ENCODE results near the gene AFAP1L2. TPM values are rescaled to one million over a fixed set of nuclear protein-coding genes. Genes with fewer than 3 reads are reported as not detected.

AFAP1L2 gene
- total and polyA plus RNA-seq, 2 experiments from 2014 or later, result not detected

GRCh38 chr10:114385557-114385956 lies 18.7 kb downstream of the AFAP1L2 start:
- Histone ChIP-seq H3K4me2 (ENCODE audit: unreplicated experiment) (no peak overlapping the region), H3K9me3 (ENCODE audit: low read depth) (no peaks in the 10 kb centered on the region), H3K9ac (no peak overlapping the region), H3F3A (ENCODE audit: insufficient read depth) (no peaks in the 10 kb centered on the region), H3K9me2 (ENCODE audit: insufficient read depth) (no peaks in the 10 kb centered on the region), H3K27ac (no peak overlapping the region), H3K36me3 (ENCODE audit: low read depth) (no peaks in the 10 kb centered on the region), H2AFZ (no peak overlapping the region), H3K4me1 (ENCODE audit: insufficient read depth) (no peaks in the 10 kb centered on the region), H3K79me2 (ENCODE audit: insufficient read depth) (no peaks in the 10 kb centered on the region), H4K20me1 (ENCODE audit: insufficient read depth) (no peaks in the 10 kb centered on the region), H3K4me3 (no peak overlapping the region), H3K27me3 (replicated peaks; ENCODE audit: insufficient read depth) (peaks cover 3% of the 10 kb centered on the region)
- DNase-seq, result no peak
- in situ Hi-C loops (cut with MboI), result no loop called here
- TF ChIP-seq EZH2phosphoT487 (IDR thresholded peaks at IDR 0.05; ENCODE audit: insufficient read depth, low read depth) (no peak), EZH2 (IDR thresholded peaks at IDR 0.05; ENCODE audit: insufficient read depth, poor library complexity, severe bottlenecking) (no peak)
- WGBS, 2 experiments (ENCODE audit: low coverage in 1 of 2, low lambda C conversion rate in 2 of 2, missing lambda C conversion rate in 2 of 2), result 26 to 28% methylated on average over 3 of the region's 3 CpGs

DNA sequence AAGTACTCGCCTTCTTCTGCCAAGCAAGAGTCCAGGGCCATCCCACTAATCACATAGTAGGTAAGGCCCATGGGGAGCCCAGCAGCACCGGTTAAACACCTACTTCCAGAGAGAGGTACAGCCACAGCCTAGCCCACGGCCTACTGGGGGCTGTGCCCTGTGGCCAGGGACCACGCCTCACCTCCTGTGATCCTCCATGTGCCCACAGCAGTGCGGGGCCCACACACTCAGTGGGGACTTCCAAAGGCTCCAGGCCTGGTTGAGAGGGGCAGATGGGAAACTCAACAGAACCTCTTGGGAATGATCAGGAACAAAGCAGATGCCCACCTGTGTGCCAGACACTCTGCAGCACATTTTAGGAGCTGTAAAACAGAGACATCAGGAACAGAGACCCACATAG lies 19.7 kb downstream of the AFAP1L2 start:
- no peak overlapping the region for H3K4me2 ChIP-seq (ENCODE audit: unreplicated experiment)
- H2AFZ ChIP-seq, result no peak overlapping the region
- no peaks in the 10 kb centered on the region for H3F3A ChIP-seq (ENCODE audit: insufficient read depth)
- H3K9me2 ChIP-seq (ENCODE audit: insufficient read depth), result no peaks in the 10 kb centered on the region
- TF ChIP-seq EZH2 (IDR thresholded peaks at IDR 0.05; ENCODE audit: insufficient read depth, poor library complexity, severe bottlenecking) (no peak), EZH2phosphoT487 (IDR thresholded peaks at IDR 0.05; ENCODE audit: insufficient read depth, low read depth) (no peak)
- no peak overlapping the region for H3K9ac ChIP-seq
- no peak for DNase-seq
- no peaks in the 10 kb centered on the region for H3K79me2 ChIP-seq (ENCODE audit: insufficient read depth)
- WGBS, 2 experiments (ENCODE audit: low coverage in 1 of 2, low lambda C conversion rate in 2 of 2, missing lambda C conversion rate in 2 of 2), result 37 to 38% methylated on average over 5 of the region's 5 CpGs
- H3K27me3 ChIP-seq (replicated peaks; ENCODE audit: insufficient read depth), result peaks cover 4% of the 10 kb centered on the region
- H3K4me3 ChIP-seq, result no peak overlapping the region
- in situ Hi-C loops (cut with MboI), result no loop called here
- no peaks in the 10 kb centered on the region for H3K4me1 ChIP-seq (ENCODE audit: insufficient read depth)
- no peaks in the 10 kb centered on the region for H3K9me3 ChIP-seq (ENCODE audit: low read depth)
- H4K20me1 ChIP-seq (ENCODE audit: insufficient read depth), result no peaks in the 10 kb centered on the region
- no peaks in the 10 kb centered on the region for H3K36me3 ChIP-seq (ENCODE audit: low read depth)
- H3K27ac ChIP-seq, result no peak overlapping the region

DNA sequence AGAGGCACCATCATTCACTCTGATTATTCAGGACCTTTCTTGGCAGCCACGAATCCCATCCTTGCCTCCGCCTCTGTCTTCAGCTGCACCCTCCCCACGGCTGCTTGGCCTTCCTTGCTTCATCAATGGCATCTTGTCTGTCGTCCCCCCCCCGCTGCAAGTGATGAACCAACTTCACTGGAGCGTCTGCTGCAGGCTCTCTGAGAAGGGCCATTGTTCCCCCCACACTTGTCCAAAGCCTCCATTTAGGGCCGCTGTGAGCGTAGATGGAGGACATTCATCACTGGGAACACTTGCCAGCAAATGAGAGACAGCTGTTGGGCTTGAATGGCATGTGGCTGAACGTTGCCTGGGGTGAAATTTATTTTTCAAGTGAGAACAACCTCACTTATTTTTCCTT lies 20.1 kb downstream of the AFAP1L2 start:
- Histone ChIP-seq H4K20me1 (ENCODE audit: insufficient read depth) (no peaks in the 10 kb centered on the region), H3K4me3 (no peak overlapping the region), H3K4me1 (ENCODE audit: insufficient read depth) (no peaks in the 10 kb centered on the region), H3K27me3 (replicated peaks; ENCODE audit: insufficient read depth) (peaks cover 4% of the 10 kb centered on the region), H3K9ac (no peak overlapping the region), H3K9me3 (ENCODE audit: low read depth) (no peaks in the 10 kb centered on the region), H3K27ac (no peak overlapping the region), H2AFZ (no peak overlapping the region), H3K9me2 (ENCODE audit: insufficient read depth) (no peaks in the 10 kb centered on the region), H3K4me2 (ENCODE audit: unreplicated experiment) (no peak overlapping the region), H3K36me3 (ENCODE audit: low read depth) (no peaks in the 10 kb centered on the region), H3K79me2 (ENCODE audit: insufficient read depth) (no peaks in the 10 kb centered on the region), H3F3A (ENCODE audit: insufficient read depth) (no peaks in the 10 kb centered on the region)
- TF ChIP-seq EZH2 (IDR thresholded peaks at IDR 0.05; ENCODE audit: insufficient read depth, poor library complexity, severe bottlenecking), result no peak
- no peak for TF ChIP-seq EZH2phosphoT487 (IDR thresholded peaks at IDR 0.05; ENCODE audit: insufficient read depth, low read depth)
- in situ Hi-C loops (cut with MboI), result no loop called here
- 35 to 38% methylated on average over 9 of the region's 9 CpGs for WGBS, 2 experiments (ENCODE audit: low coverage in 1 of 2, low lambda C conversion rate in 2 of 2, missing lambda C conversion rate in 2 of 2)
- no peak for DNase-seq

DNA sequence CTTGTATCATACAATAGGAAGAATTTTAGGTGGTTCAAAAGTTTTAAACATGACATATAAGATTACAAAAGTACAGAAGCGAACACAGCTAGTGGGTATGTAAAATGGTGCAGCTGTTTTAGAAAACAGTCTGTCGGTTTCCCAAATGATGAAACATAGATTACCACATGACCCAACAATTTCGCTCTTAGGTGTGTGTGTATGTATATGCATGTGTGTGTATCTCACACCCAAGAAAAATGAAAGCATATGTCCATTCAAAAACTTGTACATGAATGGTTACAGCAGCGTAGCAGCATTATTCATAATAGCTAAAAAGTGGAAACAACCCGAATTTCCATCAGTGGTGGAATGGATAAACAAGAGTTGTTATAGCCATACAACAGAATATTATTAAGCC lies 23.5 kb downstream of the AFAP1L2 start:
- no peak overlapping the region for H3K9ac ChIP-seq
- 37 to 45% methylated on average over 5 of the region's 5 CpGs for WGBS, 2 experiments (ENCODE audit: low coverage in 1 of 2, low lambda C conversion rate in 2 of 2, missing lambda C conversion rate in 2 of 2)
- no peak overlapping the region for H3K27ac ChIP-seq
- no peaks in the 10 kb centered on the region for H3K9me2 ChIP-seq (ENCODE audit: insufficient read depth)
- no peaks in the 10 kb centered on the region for H3K9me3 ChIP-seq (ENCODE audit: low read depth)
- no peak overlapping the region for H3K4me3 ChIP-seq
- H3K36me3 ChIP-seq (ENCODE audit: low read depth), result no peaks in the 10 kb centered on the region
- no peaks in the 10 kb centered on the region for H3F3A ChIP-seq (ENCODE audit: insufficient read depth)
- no peak overlapping the region for H2AFZ ChIP-seq
- H3K4me1 ChIP-seq (ENCODE audit: insufficient read depth), result no peaks in the 10 kb centered on the region
- no peaks in the 10 kb centered on the region for H3K79me2 ChIP-seq (ENCODE audit: insufficient read depth)
- peaks cover 4% of the 10 kb centered on the region for H3K27me3 ChIP-seq (replicated peaks; ENCODE audit: insufficient read depth)
- H3K4me2 ChIP-seq (ENCODE audit: unreplicated experiment), result no peak overlapping the region
- in situ Hi-C loops (cut with MboI), result no loop called here
- TF ChIP-seq EZH2phosphoT487 (IDR thresholded peaks at IDR 0.05; ENCODE audit: insufficient read depth, low read depth) (no peak), EZH2 (IDR thresholded peaks at IDR 0.05; ENCODE audit: insufficient read depth, poor library complexity, severe bottlenecking) (no peak)
- H4K20me1 ChIP-seq (ENCODE audit: insufficient read depth), result no peaks in the 10 kb centered on the region
- no peak for DNase-seq

DNA sequence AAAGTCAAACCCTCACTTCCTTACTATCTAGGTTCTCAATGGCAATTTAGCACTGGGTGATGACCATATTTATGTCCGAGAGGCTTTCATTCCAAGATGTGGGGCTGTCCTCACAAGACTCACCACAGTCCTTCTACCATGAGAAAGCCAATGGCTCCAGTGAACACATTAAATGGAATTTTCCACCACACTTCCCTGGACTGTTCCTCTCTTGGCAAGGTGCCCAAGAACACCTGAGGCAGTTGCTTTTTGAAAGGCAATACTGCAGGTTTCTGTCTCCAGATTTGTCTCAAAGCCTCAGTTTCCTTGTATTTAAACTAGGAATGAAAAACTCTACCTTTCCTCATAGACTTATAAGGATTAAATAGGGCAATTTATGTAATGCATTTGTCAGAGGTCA lies 24.2 kb downstream of the AFAP1L2 start:
- in situ Hi-C loops (cut with MboI), result no loop called here
- H3K9me2 ChIP-seq (ENCODE audit: insufficient read depth), result no peaks in the 10 kb centered on the region
- no peak overlapping the region for H3K9ac ChIP-seq
- no peak for DNase-seq
- no peaks in the 10 kb centered on the region for H4K20me1 ChIP-seq (ENCODE audit: insufficient read depth)
- H3K4me2 ChIP-seq (ENCODE audit: unreplicated experiment), result no peak overlapping the region
- no peak overlapping the region for H3K4me3 ChIP-seq
- peaks cover 4% of the 10 kb centered on the region for H3K27me3 ChIP-seq (replicated peaks; ENCODE audit: insufficient read depth)
- WGBS, 2 experiments (ENCODE audit: low coverage in 1 of 2, low lambda C conversion rate in 2 of 2, missing lambda C conversion rate in 2 of 2), result 30 to 52% methylated on average over 1 of the region's 1 CpG
- no peak for TF ChIP-seq EZH2phosphoT487 (IDR thresholded peaks at IDR 0.05; ENCODE audit: insufficient read depth, low read depth)
- TF ChIP-seq EZH2 (IDR thresholded peaks at IDR 0.05; ENCODE audit: insufficient read depth, poor library complexity, severe bottlenecking), result no peak
- H3K36me3 ChIP-seq (ENCODE audit: low read depth), result no peaks in the 10 kb centered on the region
- H3K27ac ChIP-seq, result no peak overlapping the region
- no peaks in the 10 kb centered on the region for H3K4me1 ChIP-seq (ENCODE audit: insufficient read depth)
- no peaks in the 10 kb centered on the region for H3K9me3 ChIP-seq (ENCODE audit: low read depth)
- H3F3A ChIP-seq (ENCODE audit: insufficient read depth), result no peaks in the 10 kb centered on the region
- H3K79me2 ChIP-seq (ENCODE audit: insufficient read depth), result no peaks in the 10 kb centered on the region
- no peak overlapping the region for H2AFZ ChIP-seq
